ENCODE data around the gene ACIN1.

ACIN1 gene

DNA sequence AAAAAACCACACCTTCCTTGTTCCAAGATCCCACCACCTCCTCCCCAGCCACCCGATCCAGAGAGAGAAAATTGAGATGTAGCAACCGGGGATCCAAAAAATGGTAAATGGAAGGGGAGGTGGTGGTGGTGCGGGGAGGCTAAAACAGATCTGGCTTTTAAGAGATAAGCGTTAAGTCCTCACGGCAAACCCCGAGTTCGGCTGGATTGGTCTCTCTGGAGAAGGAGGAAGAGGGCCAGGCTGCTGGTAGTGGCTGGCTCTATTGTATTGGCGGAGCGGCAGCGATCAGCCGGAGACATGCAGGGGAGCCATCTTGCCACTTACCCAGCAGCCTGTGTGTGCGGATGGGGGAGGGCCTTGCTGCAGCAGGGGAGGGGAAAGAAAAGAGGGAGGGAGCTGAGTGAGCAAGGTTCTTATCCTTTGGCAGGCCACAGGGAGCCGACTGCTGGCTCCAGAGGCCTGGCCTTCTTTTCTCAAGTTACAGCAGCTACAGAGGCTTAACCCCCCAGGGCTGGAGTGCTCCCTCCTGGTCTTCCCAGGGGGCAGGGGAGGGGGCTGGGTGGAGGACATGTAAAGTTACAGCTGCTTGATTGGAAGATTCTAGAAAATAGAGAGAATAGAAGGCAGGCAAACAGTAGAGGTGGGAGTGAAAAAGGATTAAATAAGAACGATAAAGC, 23.6 kb downstream of the ACIN1 start:
- TF ChIP-seq, protein P1, sequence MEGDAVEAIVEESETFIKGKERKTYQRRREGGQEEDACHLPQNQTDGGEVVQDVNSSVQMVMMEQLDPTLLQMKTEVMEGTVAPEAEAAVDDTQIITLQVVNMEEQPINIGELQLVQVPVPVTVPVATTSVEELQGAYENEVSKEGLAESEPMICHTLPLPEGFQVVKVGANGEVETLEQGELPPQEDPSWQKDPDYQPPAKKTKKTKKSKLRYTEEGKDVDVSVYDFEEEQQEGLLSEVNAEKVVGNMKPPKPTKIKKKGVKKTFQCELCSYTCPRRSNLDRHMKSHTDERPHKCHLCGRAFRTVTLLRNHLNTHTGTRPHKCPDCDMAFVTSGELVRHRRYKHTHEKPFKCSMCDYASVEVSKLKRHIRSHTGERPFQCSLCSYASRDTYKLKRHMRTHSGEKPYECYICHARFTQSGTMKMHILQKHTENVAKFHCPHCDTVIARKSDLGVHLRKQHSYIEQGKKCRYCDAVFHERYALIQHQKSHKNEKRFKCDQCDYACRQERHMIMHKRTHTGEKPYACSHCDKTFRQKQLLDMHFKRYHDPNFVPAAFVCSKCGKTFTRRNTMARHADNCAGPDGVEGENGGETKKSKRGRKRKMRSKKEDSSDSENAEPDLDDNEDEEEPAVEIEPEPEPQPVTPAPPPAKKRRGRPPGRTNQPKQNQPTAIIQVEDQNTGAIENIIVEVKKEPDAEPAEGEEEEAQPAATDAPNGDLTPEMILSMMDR (IDR thresholded peaks at IDR 0.05; ENCODE audit: control insufficient read depth, extremely low read depth, insufficient read depth) = no peak
- peak; percentile 81 for DNase-seq (ENCODE audit: low read depth)
- H3K4me3 ChIP-seq (ENCODE audit: low read depth, low read length) = peak overlapping the region; percentile 85

DNA sequence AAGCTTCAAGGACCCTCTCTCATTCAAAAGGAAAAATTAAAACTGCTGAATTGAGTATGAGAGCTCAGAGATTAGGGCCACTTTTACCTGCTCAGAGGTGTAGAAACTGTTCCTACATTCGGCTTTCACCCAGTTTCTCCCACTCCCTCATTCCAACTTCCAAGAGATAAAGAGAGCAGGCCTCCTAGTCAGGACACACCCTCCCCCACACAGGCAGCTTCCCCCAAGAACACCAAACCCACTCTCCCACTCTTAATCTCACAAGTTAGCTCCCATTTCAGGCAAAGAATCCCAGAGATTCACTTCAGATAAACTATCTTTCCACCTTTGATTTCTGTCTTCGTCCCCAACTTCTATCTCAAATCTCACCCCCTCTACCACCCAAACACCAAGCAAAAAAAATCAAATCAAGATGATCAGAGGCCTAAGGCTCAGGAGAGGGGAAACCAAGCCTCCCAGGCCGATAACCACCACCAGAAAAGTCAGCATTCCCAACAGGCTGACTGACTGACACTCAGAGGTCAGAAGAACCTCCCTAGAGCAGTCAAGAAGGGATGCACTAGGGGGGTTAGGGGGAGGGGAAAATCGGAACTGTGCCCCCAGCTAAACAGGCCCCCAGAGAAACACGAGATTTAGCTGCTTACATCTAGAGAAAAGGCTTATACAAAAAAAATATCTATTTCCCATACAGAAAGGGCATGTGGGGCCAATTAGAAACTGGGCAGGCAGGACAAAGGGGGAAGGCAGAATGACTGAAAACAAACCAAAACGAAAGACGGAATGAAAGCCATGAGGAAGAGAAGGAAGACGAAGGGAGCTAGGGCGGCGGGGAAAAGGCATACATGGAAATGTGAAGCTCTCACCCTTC, 24.4 kb downstream of the ACIN1 start:
- no peak for DNase-seq (ENCODE audit: low read depth)
- TF ChIP-seq, protein P1 (IDR thresholded peaks at IDR 0.05; ENCODE audit: control insufficient read depth, extremely low read depth, insufficient read depth) = no peak
- peak overlapping the region; percentile 85 for H3K4me3 ChIP-seq (ENCODE audit: low read depth, low read length)

DNA sequence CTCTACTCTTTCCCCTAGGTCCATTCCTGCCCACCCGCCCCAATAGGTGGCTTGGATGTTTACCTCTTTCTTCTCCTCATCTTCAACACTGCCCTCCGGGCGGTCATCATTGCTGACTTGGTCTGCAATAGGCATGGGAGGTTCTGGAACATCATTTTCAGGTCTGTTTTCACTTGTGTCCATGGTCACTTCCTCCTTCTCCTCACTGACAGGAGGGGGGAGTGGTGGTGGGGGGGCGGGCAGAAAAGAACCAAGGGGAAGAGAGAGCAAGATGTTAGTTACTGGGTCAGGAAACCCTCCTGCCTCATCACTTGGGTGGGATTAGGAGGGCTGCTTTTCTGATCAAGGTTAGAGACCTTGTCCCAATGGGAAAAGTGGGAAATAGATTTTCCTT, 25.5 kb downstream of the ACIN1 start:
- no peak overlapping the region for H3K4me3 ChIP-seq (ENCODE audit: low read depth, low read length)
- DNase-seq (ENCODE audit: low read depth) = no peak
- TF ChIP-seq, protein P1 (IDR thresholded peaks at IDR 0.05; ENCODE audit: control insufficient read depth, extremely low read depth, insufficient read depth) = no peak

DNA sequence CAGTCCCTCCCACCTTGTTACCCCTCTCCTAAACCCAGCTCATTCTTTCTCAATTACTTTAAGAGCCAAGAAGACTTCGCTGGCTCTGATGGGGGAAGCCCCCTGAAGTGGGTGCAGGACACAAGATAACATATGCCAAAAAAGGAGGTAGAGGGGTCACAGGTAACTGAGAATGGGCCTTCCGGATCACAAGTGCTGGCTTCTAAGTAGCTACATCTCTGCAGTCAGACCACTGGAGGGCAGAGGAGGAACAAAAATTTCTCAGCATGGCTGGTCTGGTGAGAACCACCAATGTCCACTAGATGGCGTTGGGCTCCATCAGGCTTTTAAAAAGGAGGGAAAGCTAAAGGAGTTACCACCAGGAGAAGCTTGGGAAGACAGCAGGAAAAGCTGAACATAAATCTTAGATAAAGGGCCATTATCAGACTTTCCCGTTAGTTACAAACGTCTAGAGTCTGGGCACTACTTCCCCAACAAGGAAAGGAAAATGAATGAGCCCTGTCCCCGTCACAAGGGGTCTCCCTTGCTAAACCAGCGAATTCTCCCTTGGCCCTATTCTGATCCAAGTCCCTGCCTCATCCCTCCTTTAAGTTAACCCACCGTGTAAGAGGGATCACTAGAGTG, 26.0 kb downstream of the ACIN1 start:
- TF ChIP-seq, protein P1 (IDR thresholded peaks at IDR 0.05; ENCODE audit: control insufficient read depth, extremely low read depth, insufficient read depth) = peak; percentile 99
- DNase-seq (ENCODE audit: low read depth) = peak; percentile 82
- H3K4me3 ChIP-seq (ENCODE audit: low read depth, low read length) = peak overlapping the region; percentile 21

DNA sequence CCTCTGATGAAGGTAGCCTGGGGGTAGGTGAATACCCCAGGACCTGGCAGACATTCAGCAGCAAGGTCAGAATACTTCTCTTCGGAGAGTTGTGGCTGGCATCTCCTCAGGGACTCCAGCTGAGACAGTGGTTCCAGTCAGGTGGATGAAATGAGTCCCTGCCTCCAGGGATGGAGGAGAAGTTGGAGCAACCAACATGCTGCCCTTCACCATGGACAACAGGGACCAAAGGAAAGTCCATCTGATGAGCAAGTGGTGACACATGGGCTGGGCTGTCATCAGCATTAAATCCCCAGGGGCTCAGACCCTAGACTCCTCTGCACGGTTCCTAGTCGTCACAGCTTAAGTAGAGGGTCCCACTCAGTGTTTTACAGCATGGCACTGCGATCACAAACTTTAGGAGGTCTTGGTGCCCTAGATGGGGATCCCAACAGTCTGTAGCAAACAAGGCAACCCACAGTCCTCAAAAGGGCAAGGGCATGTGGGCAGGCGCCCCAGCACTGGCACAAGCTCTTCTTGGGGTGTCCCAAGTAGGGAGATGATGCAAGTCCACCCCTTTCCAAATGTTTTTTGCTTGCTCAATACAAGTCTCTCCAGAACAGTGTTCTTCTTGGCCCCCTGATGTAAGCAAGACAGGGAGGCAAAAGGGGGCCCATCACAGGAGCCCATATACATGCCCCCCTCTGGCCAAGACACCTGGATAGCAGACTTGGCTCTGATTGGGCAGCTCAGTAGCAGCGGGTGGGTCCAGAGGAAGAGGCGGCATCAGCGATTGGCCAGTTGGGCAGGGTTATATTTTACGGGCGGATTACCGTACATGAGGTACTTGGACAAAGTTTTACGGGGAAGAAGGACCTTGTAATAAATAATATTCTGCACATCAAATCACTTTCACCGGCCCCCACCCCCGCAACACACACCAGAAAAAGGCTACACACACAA, 26.8 kb downstream of the ACIN1 start:
- H3K4me3 ChIP-seq (ENCODE audit: low read depth, low read length) = peak overlapping the region; percentile 21
- TF ChIP-seq, protein P1 (IDR thresholded peaks at IDR 0.05; ENCODE audit: control insufficient read depth, extremely low read depth, insufficient read depth) = no peak
- no peak for DNase-seq (ENCODE audit: low read depth)
